Stimulated activated CD8-positive, alpha-beta memory T cell treated with anti-CD3 and anti-CD28 coated beads, Interleukin-7, amount 100 ng/mL, for 1 hour (primary cell): Measurements from ENCODE around the gene ACVR1C.
"Not testable (repeated sequence)": the region's sequence is repeated elsewhere in the genome, so short reads cannot be mapped to it uniquely, and the experiment has no call there.

Experiments
- DNase-seq, 2 donors: peaks; one replicate each; pipeline ENCODE4 v3.0.0-alpha.2; 2020; ENCODE audit warnings: low read depth in 2 of 2

ACVR1C gene

DNA sequence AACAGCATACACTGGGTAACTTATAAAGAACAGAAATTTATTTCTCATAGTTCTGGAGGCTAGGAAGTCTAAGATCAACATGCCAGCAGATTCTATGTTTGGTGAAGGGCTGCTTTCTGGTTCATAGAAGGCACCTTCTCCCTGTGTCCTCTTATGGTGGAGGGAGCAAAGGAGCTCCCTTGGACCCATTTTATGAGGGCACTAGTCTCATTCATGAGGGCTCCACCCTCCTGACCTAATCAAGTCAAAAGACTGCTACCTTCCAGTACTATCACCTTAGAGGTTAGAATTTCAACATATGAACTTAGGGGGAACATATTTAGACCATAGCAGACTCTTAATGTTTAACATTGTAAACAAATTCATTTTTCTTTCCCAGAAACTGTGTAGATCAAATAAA lies 54.5 kb downstream of the ACVR1C start:
- DNase-seq, result no peak

DNA sequence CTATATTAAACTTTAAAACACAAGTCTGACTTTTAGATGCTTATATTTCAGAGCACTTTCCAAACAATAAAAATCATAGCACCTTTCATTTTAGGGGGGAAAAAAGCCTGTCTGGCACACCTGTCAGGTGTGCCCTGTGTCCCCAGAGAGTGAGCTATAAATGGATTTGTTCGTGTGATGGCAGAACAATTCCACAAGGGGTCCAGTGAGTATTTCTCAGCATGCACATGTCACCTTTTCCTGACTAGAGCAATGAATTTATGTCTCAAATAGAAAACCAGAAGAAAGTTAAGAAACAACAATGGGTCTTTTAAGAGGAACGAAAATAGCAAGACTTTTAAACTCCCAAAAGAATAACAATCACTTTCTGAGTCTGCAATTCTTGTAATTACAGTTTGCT lies 55.9 kb downstream of the ACVR1C start:
- DNase-seq, result no peak

DNA sequence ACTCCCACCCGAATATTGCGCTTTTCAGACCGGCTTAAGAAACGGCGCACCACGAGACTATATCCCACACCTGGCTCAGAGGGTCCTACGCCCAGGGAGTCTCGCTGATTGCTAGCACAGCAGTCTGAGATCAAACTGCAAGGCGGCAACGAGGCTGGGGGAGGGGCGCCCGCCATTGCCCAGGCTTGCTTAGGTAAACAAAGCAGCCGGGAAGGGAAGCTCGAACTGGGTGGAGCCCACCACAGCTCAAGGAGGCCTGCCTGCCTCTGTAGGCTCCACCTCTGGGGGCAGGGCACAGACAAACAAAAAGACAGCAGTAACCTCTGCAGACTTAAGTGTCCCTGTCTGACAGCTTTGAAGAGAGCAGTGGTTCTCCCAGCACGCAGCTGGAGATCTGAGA lies 62.0 kb downstream of the ACVR1C start:
- not testable (repeated sequence) for DNase-seq

DNA sequence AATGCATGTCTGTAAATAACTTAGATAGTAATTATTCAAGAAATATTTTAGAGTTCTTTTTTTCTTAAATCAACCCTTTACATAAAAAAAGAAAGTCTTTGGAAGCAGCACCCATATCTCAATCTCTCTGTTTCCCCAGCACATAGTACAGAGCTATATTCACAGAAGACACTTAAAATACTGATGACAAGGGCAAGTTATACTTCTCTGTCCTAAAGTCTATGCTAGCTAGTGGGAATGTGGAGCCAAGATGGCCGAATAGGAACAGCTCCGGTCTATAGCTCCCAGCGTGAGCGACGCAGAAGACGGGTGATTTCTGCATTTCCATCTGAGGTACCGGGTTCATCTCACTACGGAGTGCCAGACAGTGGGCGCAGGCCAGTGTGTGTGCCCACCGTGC lies 62.6 kb downstream of the ACVR1C start:
- not testable (repeated sequence) for DNase-seq

DNA sequence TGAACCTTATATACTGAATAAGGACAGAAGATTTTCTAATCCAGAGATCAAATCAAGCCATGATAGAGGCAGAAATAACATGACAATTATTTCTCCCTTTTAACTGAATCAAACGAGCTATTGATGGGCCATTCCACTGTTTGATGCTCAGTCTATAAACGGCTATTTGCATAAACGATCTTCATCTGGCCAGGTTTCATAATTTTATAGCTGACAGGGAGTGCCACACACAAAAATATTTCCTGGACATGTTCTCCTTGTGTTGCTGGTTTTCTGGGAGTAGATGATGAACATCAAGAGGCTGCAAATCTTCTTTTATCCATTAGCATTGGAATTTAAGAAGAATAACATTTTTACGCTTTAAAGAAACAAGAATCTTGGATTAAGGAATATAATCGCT lies 63.1 kb downstream of the ACVR1C start:
- DNase-seq, result no peak

DNA sequence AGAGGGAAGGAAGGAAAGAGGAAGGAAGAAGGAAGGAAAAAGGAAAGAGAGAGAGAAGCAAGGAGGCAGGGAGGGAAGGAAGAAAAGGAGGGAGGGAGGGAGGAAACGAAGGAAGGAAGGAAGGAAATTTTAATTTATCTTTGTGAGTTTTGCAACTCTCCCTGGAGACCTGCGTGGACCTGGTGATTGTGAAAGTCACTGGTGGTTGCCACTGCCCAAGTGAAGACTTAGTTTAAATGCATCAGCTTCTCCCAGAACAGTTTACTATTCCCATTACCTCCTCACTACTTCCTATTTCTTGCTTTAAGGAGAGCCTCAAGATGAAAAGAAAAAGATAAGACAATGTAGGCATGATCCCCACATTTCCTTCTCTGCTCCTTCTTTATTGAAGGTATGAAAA lies 68.8 kb downstream of the ACVR1C start:
- DNase-seq, result no peak

DNA sequence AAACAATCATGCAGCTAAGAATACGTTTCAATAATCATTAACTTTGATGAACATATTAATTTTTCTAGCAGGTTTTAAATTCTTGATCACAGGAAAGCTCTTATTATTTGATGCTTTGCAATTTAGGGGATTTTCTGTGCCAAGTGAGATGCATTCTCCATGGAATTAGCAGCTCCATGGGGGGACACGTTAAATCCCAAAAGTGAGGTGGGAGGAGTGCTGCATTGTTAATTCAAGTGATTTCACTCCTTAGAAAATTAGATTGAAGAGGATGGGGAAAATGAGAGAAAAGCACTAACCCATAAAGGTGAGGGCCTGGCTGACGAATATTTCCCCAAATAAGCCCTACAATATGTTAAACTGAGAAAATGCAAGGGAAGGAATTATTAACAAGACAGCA lies 69.2 kb downstream of the ACVR1C start:
- DNase-seq, result no peak

DNA sequence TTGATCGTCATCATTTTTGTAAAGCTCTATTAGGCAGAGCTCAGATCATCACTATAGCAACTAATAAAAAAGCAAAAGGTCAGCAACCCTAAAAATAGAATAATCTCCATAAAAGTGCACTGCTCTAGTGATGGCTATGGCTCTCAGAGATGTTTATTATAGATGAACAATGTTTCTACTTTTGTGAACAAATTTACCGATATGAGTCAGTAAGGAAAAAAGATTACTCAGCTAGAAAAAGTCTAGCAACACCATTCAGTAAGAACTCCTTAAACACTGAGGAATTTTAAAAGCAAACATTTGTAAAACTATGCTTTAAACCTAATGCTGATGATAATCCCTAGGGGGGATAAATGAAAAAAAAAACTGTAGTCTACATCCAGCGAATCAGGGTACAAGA lies 69.6 kb downstream of the ACVR1C start:
- no peak for DNase-seq

DNA sequence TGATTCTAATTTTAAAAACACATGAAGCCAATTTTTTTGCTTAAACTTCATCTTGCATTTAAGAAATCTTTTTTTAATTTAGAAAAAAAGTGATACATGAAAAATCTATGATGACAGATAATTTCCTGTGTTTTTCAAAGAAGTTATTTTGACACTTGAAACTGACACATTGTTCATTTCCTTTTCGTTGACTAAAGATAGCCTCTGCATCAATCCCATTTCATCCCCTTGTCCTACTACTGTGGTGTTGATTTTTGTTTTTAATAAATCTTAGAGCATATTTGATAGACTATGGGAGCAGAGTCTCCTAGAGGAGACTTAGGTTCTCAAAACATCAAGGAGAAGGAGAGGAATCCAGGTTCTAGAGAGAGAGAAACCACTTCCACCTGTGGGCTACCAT lies 70.9 kb downstream of the ACVR1C start:
- no peak for DNase-seq

DNA sequence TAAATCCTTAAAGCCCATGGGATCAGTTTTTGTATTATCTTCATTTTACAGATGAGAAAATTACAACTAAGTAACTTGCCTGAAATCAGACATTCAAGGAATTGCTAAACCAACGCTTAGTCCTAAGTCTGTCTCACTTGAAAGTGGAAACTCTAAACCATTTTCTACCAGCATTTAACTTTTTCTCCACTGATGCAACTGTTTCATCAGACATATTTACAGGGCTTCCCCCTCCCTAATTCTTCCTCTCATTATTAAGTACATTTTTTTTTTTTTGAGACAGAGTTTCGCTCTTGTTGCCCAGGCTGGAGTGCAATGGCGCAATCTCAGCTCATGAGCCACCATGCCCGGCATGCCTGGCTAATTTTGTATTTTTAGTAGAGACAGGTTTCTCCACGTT lies 88.6 kb downstream of the ACVR1C start:
- no peak for DNase-seq

DNA sequence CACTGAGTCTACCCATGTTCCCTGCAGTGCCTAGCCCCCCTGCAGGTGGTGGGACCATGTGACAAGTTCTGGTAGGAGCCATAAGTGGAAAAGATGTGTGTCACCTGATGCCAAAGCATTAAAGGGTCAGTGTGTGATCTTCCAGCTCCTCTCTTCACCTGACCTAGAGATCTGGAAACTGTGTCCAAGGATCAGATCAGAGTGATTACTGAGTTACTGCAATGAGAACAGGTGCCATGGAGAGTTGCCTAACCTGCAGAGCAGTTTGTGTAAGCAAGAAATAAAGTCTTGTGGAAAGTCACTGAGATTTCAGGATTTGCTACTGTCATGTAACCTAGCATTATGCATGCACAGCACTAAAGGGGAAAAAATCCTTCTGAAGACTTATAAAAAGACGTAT lies 90.6 kb downstream of the ACVR1C start:
- no peak for DNase-seq

DNA sequence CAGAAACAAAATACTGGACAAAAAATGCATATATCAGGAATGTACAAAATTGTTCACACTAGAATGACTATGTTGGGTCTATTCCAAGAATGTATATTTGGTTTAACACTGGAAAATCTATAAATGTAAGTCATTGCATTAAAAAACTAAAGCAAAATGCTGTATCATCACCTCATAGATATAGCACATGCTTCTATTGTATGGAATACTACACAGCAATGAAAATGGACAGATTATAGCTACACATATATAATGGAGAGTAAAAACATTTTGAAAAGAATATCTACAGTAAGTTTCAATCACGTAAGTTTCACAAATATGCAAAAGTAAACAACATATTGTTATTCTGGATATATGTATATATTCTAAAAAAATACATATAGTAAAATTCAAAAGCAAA lies 91.8 kb downstream of the ACVR1C start:
- no peak for DNase-seq

DNA sequence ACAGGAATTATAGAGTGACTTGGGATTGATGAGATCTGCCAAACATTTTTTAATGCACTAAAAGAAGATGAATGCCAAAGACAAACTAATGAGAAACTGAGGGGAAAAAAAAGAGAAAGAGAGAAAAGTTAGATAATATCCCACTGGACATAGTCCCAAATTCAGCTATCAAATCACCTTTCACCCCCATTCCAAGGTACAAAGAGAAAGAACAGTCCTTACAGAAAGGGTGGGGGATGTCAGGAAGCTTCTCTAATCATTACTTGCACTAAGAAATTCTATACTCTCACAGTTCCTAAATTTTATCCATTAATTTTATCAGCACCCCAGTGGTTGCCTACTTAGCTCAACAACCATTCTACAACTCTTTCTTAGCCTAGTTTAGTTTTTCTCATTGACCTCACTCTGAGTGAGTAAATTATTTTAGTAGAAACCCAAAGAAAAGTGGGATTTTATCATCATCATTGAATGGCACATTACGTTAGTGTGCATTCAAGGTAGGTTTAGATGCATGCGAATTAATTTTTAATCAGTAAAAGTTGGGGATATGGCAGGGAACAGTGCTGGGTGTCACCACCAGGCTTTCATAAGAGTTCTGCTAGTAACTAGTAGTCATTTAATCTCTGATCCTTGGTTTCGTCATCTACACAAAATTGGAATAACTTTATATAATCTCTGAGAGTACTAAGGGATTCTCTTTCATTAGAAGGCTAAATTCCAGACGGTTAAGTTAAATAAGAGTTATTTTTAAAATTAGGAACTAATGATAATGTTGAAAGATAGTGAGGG lies 99.5 kb downstream of the ACVR1C start:
- DNase-seq, result no peak

DNA sequence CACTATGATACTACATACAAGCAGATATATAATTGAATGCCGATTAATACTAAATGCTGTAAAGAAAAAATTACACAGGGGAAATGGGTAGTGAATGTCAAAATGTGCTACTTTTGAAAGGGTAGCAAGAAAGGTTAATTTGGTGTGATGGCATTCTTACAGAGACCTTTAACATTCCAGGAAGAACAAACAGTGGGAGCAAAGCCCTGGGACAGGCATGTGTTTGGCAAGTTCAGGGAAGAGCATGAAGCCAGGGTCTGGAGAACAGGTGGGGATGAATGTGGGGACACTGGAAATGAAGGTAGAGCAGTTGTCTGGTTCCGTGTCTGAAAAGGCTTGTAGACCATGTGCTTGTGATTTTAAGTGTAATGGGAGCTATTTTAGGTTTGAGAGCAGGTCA lies 102.6 kb downstream of the ACVR1C start:
- no peak for DNase-seq

DNA sequence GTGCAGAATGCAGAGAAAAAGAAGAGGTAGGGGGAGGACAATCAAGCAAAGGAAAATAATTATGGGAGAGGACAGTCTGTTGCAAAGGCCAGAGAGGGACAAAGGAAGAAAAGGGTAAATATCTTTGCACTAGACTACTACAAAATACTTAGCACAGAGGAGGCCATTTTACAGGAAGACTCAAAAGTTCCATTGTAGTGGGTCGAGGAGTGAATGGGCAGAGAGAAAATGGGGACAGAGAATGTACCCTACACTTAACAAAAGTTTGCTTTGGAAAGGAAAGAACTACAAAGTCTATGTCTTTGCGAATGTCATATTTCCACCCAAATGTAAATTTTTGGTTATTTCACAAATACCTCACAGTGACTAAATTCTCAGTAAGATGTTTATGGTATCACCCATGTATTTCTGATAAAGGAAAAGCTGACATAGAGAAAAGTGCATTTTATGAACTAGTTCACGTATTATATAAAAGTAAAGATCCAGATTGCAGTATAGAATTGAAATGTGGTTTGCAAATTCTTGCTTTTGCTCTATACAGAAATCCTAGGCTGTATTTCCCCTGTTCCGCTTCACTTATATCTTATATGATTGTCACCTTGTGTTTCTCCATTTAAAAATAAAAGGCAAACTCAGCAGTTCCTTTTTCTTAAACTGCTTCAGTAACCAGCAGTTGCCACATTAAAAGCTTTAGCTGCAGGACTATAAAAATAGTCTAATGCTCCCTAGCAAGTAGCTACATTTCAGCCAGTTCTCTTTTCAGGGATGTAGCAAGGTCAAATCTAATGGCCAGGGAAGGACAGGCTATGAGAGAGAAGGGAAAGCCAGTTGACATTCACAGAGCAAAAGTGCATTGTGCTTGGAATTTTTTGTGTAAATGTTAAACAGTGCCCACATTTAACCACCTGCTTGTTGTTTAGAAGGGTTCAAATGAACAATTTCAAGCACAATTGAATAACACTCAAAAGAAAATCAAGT lies 105.1 kb downstream of the ACVR1C start:
- no peak for DNase-seq

DNA sequence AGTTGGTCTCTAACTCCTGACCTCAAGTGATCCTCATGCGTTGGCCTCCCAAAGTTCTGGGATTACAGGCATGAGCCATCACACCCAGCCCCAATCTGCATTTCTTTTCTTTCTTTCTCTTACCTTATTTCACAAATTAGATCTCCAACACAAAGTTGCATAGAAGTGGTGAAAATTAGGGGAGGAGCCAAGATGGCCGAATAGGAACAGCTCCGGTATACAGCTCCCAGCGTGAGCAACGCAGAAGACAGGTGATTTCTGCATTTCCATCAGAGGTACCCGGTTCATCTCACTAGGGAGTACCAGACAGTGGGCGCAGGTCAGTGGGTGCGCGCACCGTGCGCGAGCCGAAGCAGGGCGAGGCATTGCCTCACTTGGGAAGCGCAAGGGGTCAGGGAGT lies 113.7 kb downstream of the ACVR1C start:
- not testable (repeated sequence) for DNase-seq

DNA sequence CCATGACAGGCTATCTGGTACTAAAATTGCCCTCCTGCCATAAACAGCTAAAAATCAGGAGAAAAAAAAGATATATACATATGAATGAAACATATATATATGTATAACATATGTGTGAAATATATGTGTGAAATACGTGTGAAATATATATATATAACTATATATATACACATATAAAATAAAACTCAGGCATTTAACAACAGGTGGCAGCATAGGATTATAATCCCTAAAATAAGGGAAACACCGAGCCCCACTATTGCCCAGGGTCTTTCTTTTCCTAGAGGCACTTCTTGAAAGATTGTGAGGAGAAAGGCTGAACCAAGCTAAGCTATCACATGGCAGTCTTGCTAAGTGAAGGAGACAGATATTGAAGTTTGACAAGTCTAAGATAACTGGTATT lies 118.9 kb downstream of the ACVR1C start:
- DNase-seq, result no peak

DNA sequence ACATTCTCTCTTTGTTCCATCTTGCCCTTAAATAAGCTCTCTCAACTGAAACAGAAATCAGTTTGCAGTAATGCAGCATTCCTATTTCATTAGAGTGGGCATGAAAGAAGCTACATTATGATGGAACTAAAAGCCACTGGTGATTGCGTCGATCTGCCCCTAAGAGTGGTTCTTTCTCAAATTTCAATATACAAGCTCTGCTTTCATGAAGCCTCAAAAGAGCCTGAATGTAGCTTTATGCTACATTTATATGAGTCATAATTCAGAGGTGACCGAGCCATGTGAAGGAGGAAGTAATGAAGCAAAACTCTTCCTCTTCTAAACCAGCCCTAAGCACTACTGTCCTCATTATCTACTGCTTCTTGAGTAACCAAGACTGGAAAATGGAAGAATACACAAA lies 120.0 kb downstream of the ACVR1C start:
- DNase-seq, result no peak

DNA sequence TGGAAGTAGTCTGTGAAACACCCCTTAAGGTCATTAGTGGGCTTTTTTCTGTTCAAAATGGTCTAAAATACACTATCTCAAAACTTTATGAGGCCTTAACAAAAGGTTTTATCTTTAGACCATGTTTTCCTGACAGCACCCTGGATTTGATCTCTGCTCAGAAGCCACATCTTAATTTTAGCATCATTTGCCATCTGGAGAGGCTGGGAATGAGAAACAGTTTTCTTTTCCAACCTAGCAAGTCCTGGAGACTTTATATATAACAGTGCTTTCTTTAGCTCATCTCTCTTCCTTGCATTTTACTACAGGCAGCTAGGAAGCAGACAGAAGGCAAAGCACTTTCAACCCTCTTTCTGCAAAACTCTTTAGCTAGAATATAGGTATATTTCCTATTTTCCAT lies 122.1 kb downstream of the ACVR1C start:
- no peak for DNase-seq

DNA sequence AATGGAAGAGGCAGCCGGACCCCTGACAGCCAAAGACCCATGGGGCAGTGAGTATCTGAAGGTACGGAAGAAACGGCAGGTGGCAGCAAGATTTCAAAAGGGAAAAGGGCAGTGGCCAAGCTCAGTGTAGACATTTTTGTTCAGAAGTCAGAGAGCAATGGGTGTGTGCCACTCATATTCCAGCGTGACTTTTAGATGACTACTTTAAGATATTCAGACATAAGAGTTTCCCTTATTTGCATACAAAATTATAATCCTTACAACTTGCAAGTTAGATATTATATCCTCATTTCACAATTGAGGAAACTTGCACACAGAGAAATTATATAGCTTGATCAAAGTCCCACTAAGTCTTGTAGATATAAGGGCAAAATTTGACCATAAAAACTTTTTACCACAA lies 124.0 kb downstream of the ACVR1C start:
- DNase-seq, result no peak

DNA sequence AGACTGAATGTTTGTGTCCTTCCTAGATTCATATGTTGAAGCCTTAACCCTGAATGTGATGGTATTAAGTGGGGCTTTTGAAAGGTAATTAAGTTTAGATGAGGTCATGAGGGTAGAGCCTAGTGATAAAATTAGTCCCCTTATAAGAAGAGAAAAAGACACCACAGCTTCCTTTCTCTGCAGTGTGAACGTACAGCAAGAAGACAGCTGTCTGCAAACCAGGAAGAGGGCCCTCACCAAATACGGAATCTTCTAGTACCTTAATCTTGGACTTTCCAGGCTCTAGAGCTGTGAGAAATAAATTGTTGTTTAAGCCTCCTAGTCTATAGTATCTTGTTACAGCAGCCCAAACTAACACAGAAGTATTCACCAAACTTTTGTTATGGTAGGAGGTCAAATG lies 127.6 kb downstream of the ACVR1C start:
- no peak for DNase-seq

DNA sequence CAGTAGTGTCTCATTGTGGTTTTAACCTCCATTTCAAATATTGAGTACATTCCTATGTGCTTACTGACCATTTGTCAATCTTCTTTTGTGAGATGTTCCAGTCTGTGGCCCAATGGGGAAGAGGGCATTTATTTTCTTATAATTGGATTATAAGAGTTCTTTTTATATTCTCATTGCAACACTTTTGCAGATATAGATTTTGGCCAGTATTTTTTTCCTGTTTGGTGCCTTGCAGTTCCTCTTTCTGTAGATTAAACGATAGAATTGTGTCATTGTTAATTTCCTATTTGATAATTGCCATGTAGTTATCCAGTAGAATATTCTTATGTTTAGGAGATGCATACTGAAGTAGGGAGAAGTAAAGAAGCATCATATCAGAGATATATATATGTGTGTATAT lies 128.3 kb downstream of the ACVR1C start:
- DNase-seq, result no peak

DNA sequence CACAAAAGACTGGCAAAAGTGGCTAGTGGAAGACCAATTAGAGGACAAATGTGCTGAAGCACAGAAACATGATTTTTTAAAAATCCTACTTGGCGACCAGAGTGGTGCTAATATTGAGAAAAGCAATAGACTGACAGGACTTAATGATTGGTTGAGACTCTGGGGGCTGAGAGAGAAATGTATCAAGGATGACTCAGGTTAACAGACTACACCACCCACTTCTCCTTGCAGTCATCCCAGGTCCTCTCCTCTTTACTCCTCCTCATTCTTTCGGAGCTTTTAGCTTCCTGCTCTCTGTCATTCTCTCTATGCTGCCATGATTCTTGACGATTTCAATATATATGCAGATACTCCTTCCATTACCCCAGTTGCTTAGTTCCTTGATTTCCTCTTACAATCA lies 130.2 kb downstream of the ACVR1C start:
- no peak for DNase-seq
